ENCODE measurements around the gene DGKD. TPM values are rescaled to one million over a fixed set of nuclear protein-coding genes. Genes with fewer than 3 reads are reported as not detected.

DGKD gene
- total and polyA plus RNA-seq, 2 donors (not counting 1 experiment from before 2014, with no cell fraction given), result 224 to 396 TPM

GRCh38 chr2:233355916-233356315 is 1.6 kb downstream of the DGKD start:
- Histone ChIP-seq H3K27me3 (replicated peaks in 1 of 4; ENCODE audit: control extremely low read depth in 1 of 4, control insufficient read depth in 3 of 4, insufficient read depth in 4 of 4, low read length in 3 of 4) (no peaks in the 10 kb centered on the region), H3K9me3 (ENCODE audit: control extremely low read depth in 1 of 3, control insufficient read depth in 2 of 3, insufficient read depth in 1 of 3, low read length in 2 of 3) (no peaks in the 10 kb centered on the region), H3K4me3 (ENCODE audit: control extremely low read depth in 1 of 5, extremely low read depth in 1 of 5, insufficient read depth in 1 of 5, low read depth in 2 of 5, low read length in 4 of 5) (peak overlapping the region; percentile 82 to 89 (median 83)), H3K4me1 (ENCODE audit: control insufficient read depth in 2 of 2, insufficient read depth in 2 of 2, low read length in 2 of 2) (peaks cover 77 to 85% of the 10 kb centered on the region in 2 donors), H3K4me2 (replicated peaks; ENCODE audit: low read depth, low read length, poor library complexity, severe bottlenecking) (peak overlapping the region; percentile 91), H2AFZ (ENCODE audit: insufficient read depth, low read depth, low read length, poor library complexity, severe bottlenecking) (no peak overlapping the region), H3K36me3 (replicated peaks in 1 of 2; ENCODE audit: control extremely low read depth in 1 of 2, control insufficient read depth in 1 of 2, extremely low read depth in 1 of 2, insufficient read depth in 2 of 2, low read length in 1 of 2) (peaks cover 0 to 4% of the 10 kb centered on the region in 2 experiments), H3K79me2 (ENCODE audit: control insufficient read depth, insufficient read depth, low read length) (peaks cover 87% of the 10 kb centered on the region), H4K20me1 (ENCODE audit: control insufficient read depth, insufficient read depth, low read length, poor library complexity, severe bottlenecking) (no peaks in the 10 kb centered on the region), H3K9ac (ENCODE audit: low read length) (peak overlapping the region; percentile 85), H3K27ac (ENCODE audit: low read length in 2 of 2) (peak overlapping the region; percentile 48 to 85)
- Mint-ChIP-seq H3K4me3 (peak overlapping the region; percentile 94), H3K4me1 (peaks cover 82% of the 10 kb centered on the region), H3K27me3 (no peaks in the 10 kb centered on the region), H3K9me3 (ENCODE audit: insufficient read depth) (no peaks in the 10 kb centered on the region), H3K27ac (peak overlapping the region; percentile 85)
- ChIA-PET CTCF (interaction anchor here (0.6 to 3.8 kb wide), 8 partner anchors 10 to 109 kb away, joined by 3 to 24 read pairs (median 5); no protein-coding TSS in a partner anchor), POLR2A (interaction anchor here (0.7 kb wide), 2 partner anchors 10 to 33 kb away, joined by 3 to 4 read pairs; no protein-coding TSS in a partner anchor)
- no peak for ATAC-seq (ENCODE audit: low read depth)
- intact Hi-C loops (cut with micrococcal nuclease), result loop anchor here (2.0 to 10.0 kb wide), 5 partner anchors 34 to 251 kb away; partner anchors contain the start of gene ATG16L1
- TF ChIP-seq CTCF (IDR thresholded peaks at IDR 0.05) (no peak), EZH2 (IDR thresholded peaks at IDR 0.05; ENCODE audit: borderline replicate concordance, insufficient read depth, low read depth, low read length, poor library complexity, severe bottlenecking) (no peak)
- 84% methylated on average over 10 of the region's 10 CpGs for WGBS (ENCODE audit: insufficient coverage)
- DNase-seq, result no peak
